HepG2 (cell line): ENCODE results near the gene CCT3. TPM values are rescaled to one million over a fixed set of nuclear protein-coding genes. Genes with fewer than 3 reads are reported as not detected.

Experiments
- GPN1 ChIP-seq: sonication (generic); formaldehyde crosslinking; IDR thresholded peaks from 2 replicates; pipeline ENCODE4 v1.5.1; 2020; ENCODE audit warnings: missing genetic modification reagents, borderline replicate concordance
- ISL2 ChIP-seq: sonication (generic); formaldehyde crosslinking; IDR thresholded peaks from 2 replicates; pipeline ENCODE4 v1.5.0; 2020; ENCODE audit warnings: missing genetic modification reagents
- NCOA1 ChIP-seq: sonication (generic); formaldehyde crosslinking; IDR thresholded peaks from 2 replicates; pipeline ENCODE4 v1.9.0; 2021; ENCODE audit warnings: missing genetic modification reagents
- NR2F1 ChIP-seq, 2 experiments: fragments of 450-650 bp in 1 of 2; formaldehyde crosslinking in 1 of 2; IDR thresholded peaks; 2 replicates each; pipeline versions ENCODE4 v1.5.0 to v1.6.1; 2016 to 2020; ENCODE audit warnings: mild to moderate bottlenecking in 1 of 2, missing compliant biosample characterization in 1 of 2, missing genetic modification reagents in 1 of 2, moderate library complexity in 1 of 2
- SALL1 ChIP-seq: sonication (generic); formaldehyde crosslinking; IDR thresholded peaks from 2 replicates; pipeline ENCODE4 v1.8.0; 2022; ENCODE audit warnings: mild to moderate bottlenecking, missing genetic modification reagents
- TOPORS ChIP-seq: sonication (generic); formaldehyde crosslinking; IDR thresholded peaks from 2 replicates; pipeline ENCODE4 v1.8.0; 2023; ENCODE audit warnings: mild to moderate bottlenecking, missing genetic modification reagents
- ZNF264 ChIP-seq: sonication (generic); formaldehyde crosslinking; IDR thresholded peaks from 2 replicates; pipeline ENCODE4 v1.4.0; 2020; ENCODE audit warnings: missing genetic modification reagents
- ZNF274 ChIP-seq: sonication (generic); formaldehyde crosslinking; IDR thresholded peaks from 2 replicates; pipeline ENCODE4 v1.5.1; 2020; ENCODE audit warnings: mild to moderate bottlenecking, missing genetic modification reagents
- polyA plus RNA-seq, 8 experiments: library from polyadenylated mRNA; depleted of rRNA in 3 of 8; stranded (reverse) in 7 of 8; unstranded in 1 of 8; fragments of >200 nt; fragmentation: Illumina TruSeq in 4 of 8; extraction: Trizol in 4 of 8; gene quantifications; 2 replicates each; pipeline versions ENCODE4 v1.2.1 to v1.2.3, GENCODE V29; 2011 to 2016; ENCODE audit warnings: low read depth in 4 of 8, missing spikeins in 1 of 8, mixed read lengths in 1 of 8; ENCODE audit not compliant: insufficient read depth in 1 of 8
- total RNA-seq, 5 experiments: library from RNA; depleted of rRNA; stranded (reverse); fragments of >200 nt; fragmentation: Illumina TruSeq; extraction: Trizol; gene quantifications; 2 replicates each; pipeline ENCODE4 v1.2.3, GENCODE V29; 2016; ENCODE audit warnings: low read depth in 1 of 5
- TF ChIP-seq, protein P1 (sequence below): sonication (generic); formaldehyde crosslinking; IDR thresholded peaks from 2 replicates; pipeline ENCODE4 v1.5.1; 2020; ENCODE audit warnings: mild to moderate bottlenecking, missing genetic modification reagents, borderline replicate concordance
- TF ChIP-seq, protein P2 (sequence below): sonication (generic); formaldehyde crosslinking; IDR thresholded peaks from 2 replicates; pipeline ENCODE4 v1.8.0; 2022; ENCODE audit warnings: mild to moderate bottlenecking, missing genetic modification reagents; ENCODE audit not compliant: insufficient replicate concordance
- TF ChIP-seq, protein P3 (sequence below): sonication (generic); formaldehyde crosslinking; IDR thresholded peaks from 2 replicates; pipeline ENCODE4 v1.4.0; 2020; ENCODE audit warnings: missing genetic modification reagents

Gene CCT3
- total and polyA plus RNA-seq, 2 of the 13 experiments (the other 11 are each of a cell fraction or from before 2014, with no cell fraction given) = 319 to 615 TPM

DNA sequence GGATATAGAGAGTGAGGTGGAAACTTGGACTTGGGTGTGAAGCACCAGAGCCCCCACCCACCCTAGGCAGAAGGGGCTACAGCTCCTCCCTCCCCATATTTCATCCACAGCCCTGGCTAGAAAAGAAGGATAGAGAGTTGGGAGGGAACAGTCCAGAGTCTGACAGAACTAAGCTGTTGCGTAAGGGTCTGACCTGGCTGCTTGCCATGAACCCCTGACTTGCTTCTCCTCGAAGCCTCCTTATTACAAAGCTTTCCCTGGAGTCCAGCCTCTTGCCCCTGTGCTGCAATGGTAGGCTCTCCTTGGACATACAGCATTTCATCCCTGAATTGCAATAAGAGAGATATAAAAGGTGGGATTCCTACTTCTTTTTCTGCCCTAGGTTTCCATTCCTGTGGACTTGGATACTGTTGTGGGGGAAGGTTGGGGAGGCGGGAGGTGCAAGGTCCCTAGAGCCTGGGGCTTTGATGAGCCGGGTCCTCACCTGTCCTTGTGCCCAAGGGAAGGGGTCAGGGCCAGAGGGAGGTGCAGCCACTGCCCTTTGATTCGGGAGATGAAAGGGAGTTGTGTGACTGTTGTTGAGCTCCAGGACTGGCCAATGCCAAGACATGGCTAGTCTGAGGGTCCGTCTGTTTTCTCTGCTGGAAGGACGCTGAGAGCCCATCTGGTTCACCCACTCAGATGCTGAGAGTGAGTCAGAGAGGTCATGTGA is 33.6 kb upstream of the CCT3 start (continued):
- TF ChIP-seq TOPORS (CRISPR knock-in tag) = peak; percentile 80
- TF ChIP-seq GPN1 = no peak
- peak; percentile 43; the same call in 1 of the 2 replicates for TF ChIP-seq ZNF274 (CRISPR knock-in tag)
- TF ChIP-seq ZNF264 (CRISPR knock-in tag) = 0 out of 2 replicates have a peak, but pooled peaks have one; percentile 60
- TF ChIP-seq, protein P1, sequence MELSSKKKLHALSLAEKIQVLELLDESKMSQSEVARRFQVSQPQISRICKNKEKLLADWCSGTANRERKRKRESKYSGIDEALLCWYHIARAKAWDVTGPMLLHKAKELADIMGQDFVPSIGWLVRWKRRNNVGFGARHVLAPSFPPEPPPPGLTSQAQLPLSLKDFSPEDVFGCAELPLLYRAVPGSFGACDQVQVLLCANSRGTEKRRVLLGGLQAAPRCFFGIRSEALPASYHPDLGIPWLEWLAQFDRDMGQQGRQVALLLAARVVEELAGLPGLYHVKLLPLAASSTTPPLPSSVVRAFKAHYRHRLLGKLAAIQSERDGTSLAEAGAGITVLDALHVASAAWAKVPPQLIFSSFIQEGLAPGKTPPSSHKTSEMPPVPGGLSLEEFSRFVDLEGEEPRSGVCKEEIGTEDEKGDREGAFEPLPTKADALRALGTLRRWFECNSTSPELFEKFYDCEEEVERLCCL = no peak
- TF ChIP-seq SALL1 (CRISPR knock-in tag) = peak; percentile 97
- peak; percentile 88 for TF ChIP-seq ISL2 (CRISPR knock-in tag)
- TF ChIP-seq, protein P2, sequence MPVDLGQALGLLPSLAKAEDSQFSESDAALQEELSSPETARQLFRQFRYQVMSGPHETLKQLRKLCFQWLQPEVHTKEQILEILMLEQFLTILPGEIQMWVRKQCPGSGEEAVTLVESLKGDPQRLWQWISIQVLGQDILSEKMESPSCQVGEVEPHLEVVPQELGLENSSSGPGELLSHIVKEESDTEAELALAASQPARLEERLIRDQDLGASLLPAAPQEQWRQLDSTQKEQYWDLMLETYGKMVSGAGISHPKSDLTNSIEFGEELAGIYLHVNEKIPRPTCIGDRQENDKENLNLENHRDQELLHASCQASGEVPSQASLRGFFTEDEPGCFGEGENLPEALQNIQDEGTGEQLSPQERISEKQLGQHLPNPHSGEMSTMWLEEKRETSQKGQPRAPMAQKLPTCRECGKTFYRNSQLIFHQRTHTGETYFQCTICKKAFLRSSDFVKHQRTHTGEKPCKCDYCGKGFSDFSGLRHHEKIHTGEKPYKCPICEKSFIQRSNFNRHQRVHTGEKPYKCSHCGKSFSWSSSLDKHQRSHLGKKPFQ (CRISPR knock-in tag) = peak; percentile 75
- TF ChIP-seq NCOA1 (CRISPR knock-in tag) = peak; percentile 99
- TF ChIP-seq, protein P3, sequence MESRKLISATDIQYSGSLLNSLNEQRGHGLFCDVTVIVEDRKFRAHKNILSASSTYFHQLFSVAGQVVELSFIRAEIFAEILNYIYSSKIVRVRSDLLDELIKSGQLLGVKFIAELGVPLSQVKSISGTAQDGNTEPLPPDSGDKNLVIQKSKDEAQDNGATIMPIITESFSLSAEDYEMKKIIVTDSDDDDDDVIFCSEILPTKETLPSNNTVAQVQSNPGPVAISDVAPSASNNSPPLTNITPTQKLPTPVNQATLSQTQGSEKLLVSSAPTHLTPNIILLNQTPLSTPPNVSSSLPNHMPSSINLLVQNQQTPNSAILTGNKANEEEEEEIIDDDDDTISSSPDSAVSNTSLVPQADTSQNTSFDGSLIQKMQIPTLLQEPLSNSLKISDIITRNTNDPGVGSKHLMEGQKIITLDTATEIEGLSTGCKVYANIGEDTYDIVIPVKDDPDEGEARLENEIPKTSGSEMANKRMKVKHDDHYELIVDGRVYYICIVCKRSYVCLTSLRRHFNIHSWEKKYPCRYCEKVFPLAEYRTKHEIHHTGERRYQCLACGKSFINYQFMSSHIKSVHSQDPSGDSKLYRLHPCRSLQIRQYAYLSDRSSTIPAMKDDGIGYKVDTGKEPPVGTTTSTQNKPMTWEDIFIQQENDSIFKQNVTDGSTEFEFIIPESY (CRISPR knock-in tag) = peak; percentile 69
- TF ChIP-seq NR2F1 (CRISPR knock-in tag; IDR thresholded peaks at IDR 0.05) = peak; percentile 99
